ENCODE data around the gene STAP2. TPM values are rescaled to one million over a fixed set of nuclear protein-coding genes. Genes with fewer than 3 reads are reported as not detected.

Gene STAP2
- total and polyA plus RNA-seq, 9 of the 15 experiments (the other 6 are each of a cell fraction or from before 2014, with no cell fraction given) = 1.2 to 9.8 (median 4.5) TPM

GRCh38 chr19:4372165-4373012 is 33.8 kb upstream of the STAP2 start (continued):
- TF ChIP-seq TFAP4 (CRISPR knock-in tag; IDR thresholded peaks at IDR 0.05; ENCODE audit: borderline replicate concordance) (peak; percentile 88), L3MBTL2 (IDR thresholded peaks at IDR 0.05) (0 out of 2 replicates have a peak, but pooled peaks have one; percentile 15), TSC22D4 (tag; IDR thresholded peaks at IDR 0.05) (no peak)

- no peak overlapping the region for H3K4me3 ChIP-seq
- CTCF ChIA-PET (ENCODE audit: low intra/inter-chr PET ratio) = no interaction called here
- H3K27ac ChIP-seq (ENCODE audit: extremely low read depth, low read depth, low read length) = peak overlapping the region; percentile 57; the same call in 2 of the 3 replicates
- H3K9ac ChIP-seq (ENCODE audit: insufficient read depth in 1 of 2, low read depth in 2 of 2, low read length in 2 of 2) = peak overlapping the region; percentile 19 to 94; a peak in 3 of 4 replicates
- TF ChIP-seq POLR2G (IDR thresholded peaks at IDR 0.05; ENCODE audit: low read depth, low read length) (peak; percentile 11; the same call in 1 of the 2 replicates), GTF2B (IDR thresholded peaks at IDR 0.05; ENCODE audit: extremely low read depth, insufficient read length) (no peak)
- H4K20me1 ChIP-seq (replicated peaks; ENCODE audit: control insufficient read depth, insufficient read depth, low read length) = peaks cover 7% of the 10 kb centered on the region
- H3K9me1 ChIP-seq (ENCODE audit: control insufficient read depth, insufficient read depth, low read length) = no peaks in the 10 kb centered on the region
- DNase-seq (ENCODE audit: extremely low read depth in 1 of 4, low spot score in 3 of 4) = no peak
- 96% methylated on average over 19 of the region's 31 CpGs for WGBS (ENCODE audit: insufficient coverage, low coverage, missing lambda C conversion rate)
- H3K4me1 ChIP-seq (replicated peaks in 1 of 2; ENCODE audit: control insufficient read depth in 2 of 2, insufficient read depth in 2 of 2, low read length in 2 of 2) = peaks cover 68 to 92% of the 10 kb centered on the region in 2 experiments
- H3K4me2 ChIP-seq (ENCODE audit: insufficient read depth, low read length) = no peak overlapping the region; the same call in 1 of the 2 replicates
- peaks cover 90% of the 10 kb centered on the region for H3K79me2 ChIP-seq (ENCODE audit: control insufficient read depth, insufficient read depth, low read length)
- no peaks in the 10 kb centered on the region for H3K9me3 ChIP-seq (replicated peaks; ENCODE audit: control insufficient read depth, insufficient read depth, low read depth, low read length)
- ATAC-seq = no peak
- no TSS peak for BruUV-seq (replicated peaks)
- POLR2A ChIA-PET = interaction anchor here (0.6 to 1.2 kb wide), 6 partner anchors 8 to 130 kb away, joined by 3 to 6 read pairs (median 4); no protein-coding TSS in a partner anchor
- no peaks in the 10 kb centered on the region for H3K27me3 ChIP-seq (ENCODE audit: control insufficient read depth in 2 of 2, insufficient read depth in 2 of 2, low read length in 2 of 2)
- intact Hi-C loops (cut with micrococcal nuclease) = no loop called here
- H3K36me3 ChIP-seq (ENCODE audit: control insufficient read depth, insufficient read depth, low read length) = peaks cover 56% of the 10 kb centered on the region; the same call in 2 of the 3 replicates
- in situ Hi-C loops (cut with MboI) = no loop called here
- FAIRE-seq = no peak
- no peak overlapping the region for H2AFZ ChIP-seq (ENCODE audit: low read depth, low read length)
These were observed 32.9 kb upstream of the STAP2 start for GRCh38 chr19:4371247-4372164.
